SK-N-SH treated with all-trans-retinoic acid at 6 μM for 48 hours (cell line): Measurements from ENCODE around the gene ODC1.

ENCODE experiments used
- GLIS3 ChIP-seq: fragments of 250-450 bp; sonication (Bioruptor Pico); IDR thresholded peaks from 2 replicates; pipeline ENCODE4 v1.5.0; 2020; ENCODE audit warnings: mild to moderate bottlenecking, moderate library complexity
- RARB ChIP-seq: fragments of 250-450 bp; sonication (Bioruptor Pico); IDR thresholded peaks from 2 replicates; pipeline ENCODE4 v1.8.0; 2021; ENCODE audit warnings: mild to moderate bottlenecking, moderate library complexity
- ZC3H10 ChIP-seq: fragments of 250-450 bp; sonication (Bioruptor Pico); IDR thresholded peaks from 2 replicates; pipeline ENCODE4 v1.5.1; 2021; ENCODE audit warnings: mild to moderate bottlenecking, moderate library complexity
- TF ChIP-seq, protein P1 (sequence below): fragments of 250-450 bp; sonication (Bioruptor Pico); IDR thresholded peaks from 2 replicates; pipeline ENCODE4 v1.8.0; 2020; ENCODE audit warnings: mild to moderate bottlenecking, moderate library complexity, borderline replicate concordance
- TF ChIP-seq, protein P2 (sequence below): fragments of 250-450 bp; sonication (Bioruptor Pico); IDR thresholded peaks from 2 replicates; pipeline ENCODE4 v1.8.0; 2021; ENCODE audit warnings: low read depth, mild to moderate bottlenecking, moderate library complexity, borderline replicate concordance

DNA sequence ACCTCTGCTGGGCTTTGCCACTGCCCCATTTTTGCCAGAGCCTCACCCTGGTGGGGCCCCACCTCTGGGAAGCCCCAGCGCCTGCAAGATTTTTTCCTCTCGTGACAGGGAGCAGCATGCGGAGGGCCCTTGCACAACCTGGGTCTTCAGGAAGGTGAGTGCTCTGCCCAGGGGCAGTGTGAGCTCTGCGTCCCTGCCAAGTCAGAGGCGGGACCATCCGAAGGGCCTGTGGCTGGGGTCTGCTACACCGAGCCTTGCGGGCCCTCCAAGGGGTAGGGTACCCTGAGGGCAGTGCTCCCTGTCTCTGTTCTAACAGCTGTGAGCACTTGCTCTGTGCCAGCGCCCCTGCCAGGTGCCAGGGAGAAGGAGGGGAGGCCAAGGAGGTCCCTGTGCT lies 5.8 kb upstream of the ODC1 start:
- TF ChIP-seq ZC3H10 (CRISPR knock-in tag): no peak
- TF ChIP-seq, protein P1, sequence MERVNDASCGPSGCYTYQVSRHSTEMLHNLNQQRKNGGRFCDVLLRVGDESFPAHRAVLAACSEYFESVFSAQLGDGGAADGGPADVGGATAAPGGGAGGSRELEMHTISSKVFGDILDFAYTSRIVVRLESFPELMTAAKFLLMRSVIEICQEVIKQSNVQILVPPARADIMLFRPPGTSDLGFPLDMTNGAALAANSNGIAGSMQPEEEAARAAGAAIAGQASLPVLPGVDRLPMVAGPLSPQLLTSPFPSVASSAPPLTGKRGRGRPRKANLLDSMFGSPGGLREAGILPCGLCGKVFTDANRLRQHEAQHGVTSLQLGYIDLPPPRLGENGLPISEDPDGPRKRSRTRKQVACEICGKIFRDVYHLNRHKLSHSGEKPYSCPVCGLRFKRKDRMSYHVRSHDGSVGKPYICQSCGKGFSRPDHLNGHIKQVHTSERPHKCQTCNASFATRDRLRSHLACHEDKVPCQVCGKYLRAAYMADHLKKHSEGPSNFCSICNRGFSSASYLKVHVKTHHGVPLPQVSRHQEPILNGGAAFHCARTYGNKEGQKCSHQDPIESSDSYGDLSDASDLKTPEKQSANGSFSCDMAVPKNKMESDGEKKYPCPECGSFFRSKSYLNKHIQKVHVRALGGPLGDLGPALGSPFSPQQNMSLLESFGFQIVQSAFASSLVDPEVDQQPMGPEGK: no peak
- TF ChIP-seq RARB: no peak
- TF ChIP-seq GLIS3 (CRISPR knock-in tag): no peak
- TF ChIP-seq, protein P2, sequence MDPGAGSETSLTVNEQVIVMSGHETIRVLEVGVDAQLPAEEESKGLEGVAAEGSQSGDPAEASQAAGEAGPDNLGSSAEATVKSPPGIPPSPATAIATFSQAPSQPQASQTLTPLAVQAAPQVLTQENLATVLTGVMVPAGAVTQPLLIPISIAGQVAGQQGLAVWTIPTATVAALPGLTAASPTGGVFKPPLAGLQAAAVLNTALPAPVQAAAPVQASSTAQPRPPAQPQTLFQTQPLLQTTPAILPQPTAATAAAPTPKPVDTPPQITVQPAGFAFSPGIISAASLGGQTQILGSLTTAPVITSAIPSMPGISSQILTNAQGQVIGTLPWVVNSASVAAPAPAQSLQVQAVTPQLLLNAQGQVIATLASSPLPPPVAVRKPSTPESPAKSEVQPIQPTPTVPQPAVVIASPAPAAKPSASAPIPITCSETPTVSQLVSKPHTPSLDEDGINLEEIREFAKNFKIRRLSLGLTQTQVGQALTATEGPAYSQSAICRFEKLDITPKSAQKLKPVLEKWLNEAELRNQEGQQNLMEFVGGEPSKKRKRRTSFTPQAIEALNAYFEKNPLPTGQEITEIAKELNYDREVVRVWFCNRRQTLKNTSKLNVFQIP (CRISPR knock-in tag): no peak
